Stimulated activated CD4-positive, alpha-beta T cell treated with anti-CD3 and anti-CD28 coated beads, TNF-alpha, amount 100 ng/mL, for 1 hour (primary cell): ENCODE results near the gene PITX2.

Source experiments
- DNase-seq, 3 donors: peaks; one replicate each; pipeline ENCODE4 v3.0.0-alpha.2; 2020; ENCODE audit warnings: low read depth in 3 of 3, low spot score in 1 of 3

Gene PITX2

DNA sequence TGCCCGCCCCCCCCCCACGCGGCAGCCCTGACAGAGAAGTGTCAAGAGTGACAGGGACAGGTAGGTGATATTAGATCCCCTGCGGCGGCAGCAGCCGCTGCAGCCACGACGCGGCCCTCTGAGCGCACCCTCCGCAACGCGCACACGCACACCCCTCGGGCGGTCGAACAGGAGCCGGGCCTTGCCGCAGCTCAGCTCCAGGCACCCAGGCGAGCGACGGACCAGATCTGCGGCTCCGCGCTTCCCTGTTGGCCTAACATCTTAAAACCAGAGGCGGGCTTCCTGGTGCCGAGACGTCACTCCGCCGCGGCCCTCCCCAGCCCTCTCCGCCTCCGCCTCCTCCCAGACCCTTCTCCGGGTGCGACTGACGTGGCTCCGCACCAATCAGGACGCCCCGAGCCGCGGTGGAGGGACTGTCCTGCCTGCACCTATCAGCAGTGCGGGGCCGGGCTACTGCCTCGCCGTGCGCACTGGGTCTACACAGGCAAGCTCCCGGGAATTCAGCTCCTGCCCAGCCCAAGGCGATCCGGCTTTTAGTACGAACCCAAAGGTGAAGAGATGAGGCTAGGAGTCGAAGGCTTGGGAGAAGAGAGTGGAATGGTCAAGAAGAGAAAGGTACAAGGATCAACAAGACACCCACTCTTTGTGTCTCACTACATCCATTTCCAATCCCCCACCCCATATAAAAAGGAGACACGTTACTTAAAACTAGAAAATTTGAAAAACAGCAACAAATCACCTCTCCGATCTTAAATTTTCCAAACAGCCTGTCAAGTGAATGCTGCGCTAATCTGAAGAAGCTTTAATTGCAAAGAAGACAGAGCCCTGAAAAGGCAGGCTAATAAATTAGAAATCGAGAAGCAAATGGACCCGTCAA is at the start of gene PITX2:
PITX2 (minus strand) TSS at position 237 of the 877 bp plus-strand sequence. CDS start 617 bp downstream, outside the sequence.
- DNase-seq: no peak

DNA sequence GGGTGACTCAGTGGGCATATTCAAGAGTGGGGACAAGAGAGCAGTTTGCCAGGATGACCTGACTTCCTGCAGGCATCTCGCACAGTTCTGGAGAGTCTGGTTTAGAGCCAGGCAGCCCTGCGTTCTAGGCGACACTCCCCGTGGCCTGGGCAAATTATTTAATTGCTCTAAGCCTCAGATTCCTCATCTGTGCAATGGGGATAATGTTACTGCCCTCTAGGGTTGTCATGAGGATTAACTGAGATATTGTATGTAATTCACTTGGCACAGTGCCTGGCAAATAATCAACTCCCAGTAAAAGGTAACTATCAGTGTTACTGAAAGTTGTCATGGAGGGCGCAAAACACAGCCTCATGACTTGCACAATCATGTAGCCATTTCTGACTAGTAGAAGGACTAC is 48.8 kb upstream of the PITX2 start:
- no peak for DNase-seq

DNA sequence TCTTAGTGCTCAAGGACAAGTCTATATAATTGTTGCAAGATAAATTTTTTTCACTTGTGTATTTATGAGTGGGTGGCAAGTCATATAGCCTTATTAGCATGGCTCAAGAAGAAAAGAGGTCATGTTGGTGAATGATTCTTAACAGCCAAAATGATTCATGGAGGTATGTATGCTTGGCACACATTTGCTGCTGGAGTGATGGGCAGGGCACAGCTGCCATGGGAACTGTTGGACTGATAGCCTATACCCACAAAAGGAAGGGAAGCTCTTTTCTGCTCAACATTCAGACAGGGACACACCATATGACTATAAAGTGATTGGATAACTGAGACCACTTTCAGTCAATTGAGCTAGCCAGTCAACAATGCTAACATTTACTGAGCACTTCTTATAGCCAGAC is 46.8 kb upstream of the PITX2 start:
- DNase-seq: no peak

DNA sequence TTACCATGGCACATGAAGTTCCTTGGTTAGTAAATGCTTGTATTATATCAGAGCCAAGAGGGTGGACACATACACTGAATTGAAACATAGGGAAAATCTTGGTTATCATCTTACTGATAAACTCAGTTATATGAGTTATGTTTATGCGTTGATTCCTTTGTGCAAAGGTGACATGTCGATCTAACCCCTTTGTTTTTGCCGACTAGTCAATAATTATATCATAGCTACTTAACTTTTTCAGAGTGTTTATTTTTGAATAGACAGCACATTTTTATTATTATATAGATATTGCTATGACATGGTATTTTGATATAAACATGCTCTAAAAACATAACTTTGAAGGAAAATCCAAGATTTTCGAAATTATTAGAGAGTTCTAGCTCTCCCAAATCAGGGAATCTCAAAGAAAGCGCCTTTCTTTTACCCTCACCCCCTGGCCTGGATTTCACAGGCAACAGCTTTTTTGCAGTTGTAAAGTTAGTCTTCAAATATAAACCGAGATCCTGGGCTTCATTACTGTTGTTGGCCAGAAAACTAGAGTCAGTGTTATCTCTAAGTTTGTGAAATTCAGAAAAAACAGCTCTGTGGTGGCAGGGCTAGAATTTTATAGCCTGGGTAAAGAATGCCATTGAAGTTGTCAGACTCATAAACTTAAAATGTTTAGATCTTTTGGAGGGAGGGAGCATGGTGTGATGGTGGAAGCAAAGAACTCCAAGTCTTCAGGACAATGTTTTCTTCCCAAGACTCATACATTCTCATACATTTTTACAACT is 45.8 kb upstream of the PITX2 start:
- no peak for DNase-seq

DNA sequence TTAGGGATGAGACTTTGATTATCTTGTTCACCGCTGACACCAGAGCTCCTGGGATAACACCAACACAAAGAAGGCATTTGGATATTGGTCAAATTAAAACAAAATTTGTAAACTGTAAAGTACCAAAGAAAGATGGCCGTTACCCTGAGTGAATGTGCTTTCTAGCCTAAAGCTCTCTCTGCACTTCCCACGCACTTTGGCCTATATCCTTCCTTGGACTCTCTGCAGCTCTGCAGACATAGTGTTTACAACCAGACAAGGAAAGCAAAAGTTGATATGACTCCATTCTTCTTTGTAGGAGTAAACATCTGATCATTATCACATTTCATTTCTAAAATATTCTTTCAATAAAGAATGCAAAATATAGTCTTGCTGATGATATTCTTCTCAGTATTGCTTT is 44.8 kb upstream of the PITX2 start:
- no peak for DNase-seq

DNA sequence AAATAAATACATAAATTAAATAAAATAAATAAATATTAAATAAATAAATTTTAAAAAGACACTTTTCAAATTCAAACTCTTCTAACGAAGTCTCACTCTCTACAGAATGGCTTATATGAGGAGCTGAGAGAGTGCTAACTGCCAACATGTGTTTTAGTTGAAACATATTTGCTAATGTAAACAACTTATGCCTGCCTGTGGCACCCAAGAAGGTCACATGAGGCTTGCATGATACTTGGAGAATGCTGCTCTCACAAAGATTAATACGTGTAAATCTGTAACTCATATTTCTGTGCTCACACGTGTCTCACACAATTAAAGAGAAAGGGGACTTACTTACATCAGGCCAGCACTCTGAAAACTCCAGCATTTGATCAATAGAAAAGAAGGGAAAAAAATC is 43.2 kb upstream of the PITX2 start:
- no peak for DNase-seq

DNA sequence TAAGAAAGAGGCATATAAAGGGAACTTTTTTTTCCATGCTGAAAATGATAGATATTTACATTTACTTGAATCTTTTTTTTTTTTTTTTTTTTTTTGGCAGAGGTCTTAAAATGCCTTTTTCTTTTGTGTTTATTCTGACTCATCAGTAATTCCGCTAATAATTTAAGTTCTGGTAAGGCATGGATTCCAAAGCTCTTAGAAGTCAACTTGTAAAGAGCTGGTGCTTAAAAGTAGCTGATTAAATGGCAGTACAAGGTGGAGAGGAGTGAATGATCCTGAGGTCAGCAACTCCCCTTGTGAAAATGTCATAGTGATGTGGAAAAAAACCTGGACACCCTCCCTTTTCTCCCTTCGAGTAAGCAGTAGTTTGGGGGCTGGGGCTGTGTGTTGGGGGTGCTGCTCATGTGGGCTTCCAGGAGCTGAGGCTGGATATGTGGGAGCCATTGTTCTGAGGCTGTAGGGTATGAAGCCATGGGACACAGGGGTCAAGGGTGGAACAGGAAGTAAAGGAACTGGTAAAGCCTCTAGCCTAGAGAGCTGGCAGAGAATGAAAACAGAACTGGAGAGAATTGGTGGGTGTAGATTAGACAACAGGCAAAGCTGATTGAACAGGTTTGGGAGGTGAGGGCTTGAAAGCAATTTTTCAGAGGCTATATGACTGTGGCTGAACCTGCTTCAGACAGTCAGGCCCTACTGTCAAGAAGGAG is 41.0 kb upstream of the PITX2 start:
- DNase-seq: no peak

DNA sequence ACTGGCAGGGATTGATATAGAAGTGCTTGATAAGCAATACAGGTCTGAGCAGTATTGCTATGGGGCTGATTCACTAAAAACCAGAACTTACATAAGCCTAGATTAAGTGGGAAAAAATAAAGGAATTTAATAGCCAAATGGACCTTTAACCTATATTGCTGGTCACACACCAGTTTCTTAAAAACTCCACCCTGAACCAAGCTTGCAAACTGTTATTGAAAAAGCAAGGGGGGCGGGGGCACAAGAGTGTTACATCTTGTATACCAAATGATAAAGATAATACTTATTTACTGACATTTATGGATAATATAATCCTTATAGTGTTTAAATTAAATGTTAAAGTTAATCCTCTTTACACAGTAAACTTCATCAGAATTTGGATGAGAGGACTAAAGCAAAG is 40.3 kb upstream of the PITX2 start:
- no peak for DNase-seq

DNA sequence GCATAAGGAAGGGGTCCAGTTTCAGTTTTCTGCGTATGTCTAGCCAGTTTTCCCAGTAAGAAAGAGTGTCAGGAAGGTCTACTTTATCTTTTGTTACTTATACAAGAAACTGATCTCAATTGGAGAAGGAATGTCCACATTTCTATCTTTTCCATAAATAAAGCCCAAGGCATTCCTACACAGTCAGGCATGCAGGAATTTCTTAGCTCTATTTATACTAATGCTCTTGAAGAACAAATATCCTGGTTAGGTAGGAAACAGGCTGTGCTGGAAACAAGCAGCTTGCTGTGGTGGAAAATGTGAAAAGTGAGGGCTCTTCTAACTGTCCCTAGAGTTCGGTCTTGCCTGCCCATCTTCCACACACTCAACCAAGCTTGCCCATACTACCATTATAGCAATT is 37.9 kb upstream of the PITX2 start:
- DNase-seq: no peak

DNA sequence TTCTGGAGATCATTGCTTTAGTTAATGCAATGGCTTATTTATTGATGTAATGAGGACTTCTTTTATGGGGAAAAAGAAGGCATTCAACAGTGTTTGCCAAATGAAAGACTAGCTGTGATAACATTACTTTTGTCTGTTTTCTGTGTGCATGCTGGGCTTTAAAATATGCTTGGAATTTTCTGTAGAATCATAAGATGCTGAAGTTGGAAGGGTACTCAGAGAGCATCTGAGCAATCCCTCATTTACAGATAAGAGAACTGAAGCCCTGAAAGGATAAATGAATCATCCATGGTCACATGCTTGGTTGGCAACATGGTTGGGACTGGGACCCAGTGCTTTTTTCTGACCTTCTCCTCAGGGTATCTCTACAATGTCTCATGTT is 31.4 kb upstream of the PITX2 start:
- DNase-seq: no peak

DNA sequence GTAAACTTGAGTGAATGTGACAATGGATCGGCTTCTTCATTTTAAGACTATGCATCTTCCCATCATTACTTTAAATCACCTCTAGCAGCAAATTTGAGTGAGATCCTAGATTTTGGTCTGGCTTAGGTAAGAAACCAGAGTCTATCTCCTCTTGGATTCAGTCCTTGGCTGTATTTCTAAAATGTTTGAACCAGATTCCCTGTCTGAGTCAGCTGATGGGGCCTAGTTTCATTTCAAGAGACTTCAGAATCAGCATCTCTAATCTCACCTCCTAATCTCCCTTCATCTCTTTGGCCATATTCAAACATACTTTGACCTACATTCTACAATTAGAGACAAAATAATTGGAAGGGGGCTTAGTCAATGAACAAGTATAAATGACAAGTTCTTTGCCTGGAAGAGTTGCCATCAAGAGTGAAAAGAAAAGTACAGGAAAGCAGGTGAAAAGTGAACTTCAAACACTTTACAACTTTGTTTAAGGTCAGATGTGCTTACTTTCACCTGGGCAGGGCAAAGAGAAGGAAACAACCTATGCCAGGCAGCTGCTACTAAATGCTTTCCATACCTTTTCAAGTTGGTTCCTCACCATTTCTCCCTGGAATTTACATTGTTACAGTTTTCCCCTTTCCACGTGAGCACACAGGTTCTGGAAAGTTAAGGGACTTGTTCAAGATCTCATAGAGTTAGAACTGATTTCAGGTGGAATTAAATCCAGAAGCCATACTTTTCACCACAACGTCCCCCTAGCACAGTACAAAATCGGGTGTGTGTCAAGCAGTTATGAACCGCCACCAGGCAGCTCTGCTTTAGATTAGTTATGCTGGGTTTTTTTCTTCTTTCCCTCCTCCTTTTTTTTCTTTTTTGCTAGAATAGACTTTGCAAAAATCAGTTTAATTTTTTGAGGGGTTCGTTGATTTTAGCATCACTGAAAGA is 30.7 kb upstream of the PITX2 start:
- DNase-seq: no peak

DNA sequence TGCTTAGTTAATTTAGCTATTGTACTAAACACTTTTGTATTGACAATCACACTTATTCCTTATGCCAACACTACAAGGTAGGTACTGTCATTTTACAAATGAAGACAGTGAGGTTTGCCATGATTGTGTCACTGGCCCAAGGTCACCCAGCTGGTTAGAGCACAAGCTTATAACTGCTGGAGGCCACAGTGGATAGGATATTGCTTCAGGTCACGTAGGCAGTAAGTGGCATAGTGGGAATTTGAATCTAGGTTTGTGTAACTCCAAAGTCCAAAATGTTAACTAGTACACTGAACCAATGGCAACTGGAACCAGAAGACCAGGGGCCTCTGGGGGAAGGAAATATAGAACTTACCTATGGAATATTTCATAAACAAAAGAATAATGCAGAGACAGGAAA is 21.1 kb upstream of the PITX2 start:
- no peak for DNase-seq

DNA sequence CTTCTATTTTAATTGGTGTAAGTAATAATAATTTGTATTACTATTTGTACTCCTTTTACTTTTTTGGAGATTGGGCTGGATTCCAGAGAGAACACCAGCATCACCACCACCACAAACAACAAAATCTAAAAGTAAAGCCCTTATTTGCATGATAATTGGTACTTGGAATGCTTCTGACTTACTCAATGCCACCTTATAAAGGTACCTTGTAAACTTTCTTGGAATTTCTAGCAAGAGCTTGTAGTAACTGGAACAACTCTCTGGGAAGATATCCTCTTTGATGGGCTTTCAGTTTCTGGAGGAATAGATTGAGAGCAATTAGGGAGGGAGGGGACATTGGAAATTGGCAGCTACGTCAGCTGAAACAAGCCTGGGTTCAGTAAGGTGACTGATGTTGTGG is 20.2 kb upstream of the PITX2 start:
- DNase-seq: no peak

DNA sequence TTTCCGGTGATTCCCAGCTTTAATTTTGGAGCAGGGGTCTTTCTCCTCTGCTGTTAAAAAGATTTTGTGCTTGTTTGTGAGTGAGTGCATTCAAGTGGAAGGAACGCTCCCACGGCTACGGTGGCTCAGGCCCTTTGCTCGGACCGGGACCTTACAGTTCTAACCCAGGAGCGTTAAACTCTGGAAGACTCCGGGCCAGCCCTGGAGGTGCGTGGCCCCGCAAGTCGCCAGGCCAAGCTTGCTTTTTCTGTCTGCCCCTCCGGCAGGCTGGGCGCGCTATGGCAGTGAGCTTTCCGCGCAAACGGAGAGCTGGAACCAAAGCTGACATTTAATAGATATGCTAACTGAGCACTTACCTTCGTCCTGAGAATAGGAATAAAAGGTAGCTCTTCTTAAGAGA is 18.3 kb upstream of the PITX2 start:
- DNase-seq: no peak

DNA sequence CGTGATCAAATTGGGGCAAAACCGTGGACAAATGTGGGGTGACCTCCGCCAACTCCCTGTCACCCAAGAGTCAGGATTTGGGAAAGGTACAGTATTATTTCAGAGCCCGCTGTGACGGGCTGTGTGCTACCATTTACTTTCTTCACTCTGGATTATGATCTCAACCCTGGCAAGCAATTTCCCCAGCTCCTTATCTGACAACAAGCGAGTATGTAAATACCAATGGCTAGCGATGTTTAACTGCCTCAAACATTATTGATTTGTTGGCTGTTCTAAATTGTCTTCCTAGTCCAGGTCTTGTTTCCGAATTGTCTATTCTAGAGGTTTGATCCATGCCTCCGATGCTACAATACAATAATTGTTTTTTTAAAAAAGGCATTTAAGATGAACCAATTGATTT is 17.7 kb upstream of the PITX2 start:
- DNase-seq: no peak

DNA sequence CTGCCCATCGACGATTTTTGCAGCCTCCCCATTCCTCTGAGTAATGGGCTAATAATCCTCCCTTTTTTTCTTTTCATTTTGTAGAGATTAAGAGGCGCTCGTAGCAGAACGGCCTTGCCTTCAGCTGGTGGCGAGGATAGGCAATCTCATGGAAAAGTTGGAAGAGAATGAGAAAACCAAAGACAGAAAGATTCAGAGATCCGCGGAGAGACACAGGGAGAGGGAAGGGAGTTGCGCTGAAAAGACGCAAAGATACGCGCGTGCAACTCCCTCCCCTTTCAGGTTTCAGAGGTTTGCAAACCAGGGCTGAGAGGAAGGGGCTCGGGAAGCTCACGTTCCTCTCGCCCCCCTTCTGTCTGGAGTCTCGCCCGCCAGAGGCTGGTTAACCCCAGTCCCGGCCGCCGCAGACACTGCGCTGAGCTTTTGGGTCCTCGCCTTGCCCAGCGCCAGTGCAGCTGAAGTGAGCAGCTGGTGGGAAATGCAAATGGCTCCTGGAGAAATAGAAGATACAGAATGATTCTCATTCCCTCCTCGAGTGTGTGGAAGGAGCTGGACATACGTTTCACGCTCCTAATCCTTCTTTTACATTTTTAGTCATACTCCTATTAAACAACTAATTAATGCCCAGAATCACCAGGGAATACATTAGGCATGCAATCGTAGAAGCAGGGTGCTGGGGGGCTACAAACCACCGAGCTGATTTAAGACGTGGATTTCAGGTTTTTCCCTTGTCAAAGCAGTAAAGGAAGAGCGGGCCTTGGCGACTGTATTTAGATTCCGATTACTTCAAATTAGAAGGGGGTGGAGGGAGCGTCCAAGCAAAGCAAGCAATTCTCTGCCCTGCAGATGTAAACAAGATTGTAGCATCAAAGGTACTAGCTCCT is 16.6 kb upstream of the PITX2 start:
- DNase-seq: no peak

DNA sequence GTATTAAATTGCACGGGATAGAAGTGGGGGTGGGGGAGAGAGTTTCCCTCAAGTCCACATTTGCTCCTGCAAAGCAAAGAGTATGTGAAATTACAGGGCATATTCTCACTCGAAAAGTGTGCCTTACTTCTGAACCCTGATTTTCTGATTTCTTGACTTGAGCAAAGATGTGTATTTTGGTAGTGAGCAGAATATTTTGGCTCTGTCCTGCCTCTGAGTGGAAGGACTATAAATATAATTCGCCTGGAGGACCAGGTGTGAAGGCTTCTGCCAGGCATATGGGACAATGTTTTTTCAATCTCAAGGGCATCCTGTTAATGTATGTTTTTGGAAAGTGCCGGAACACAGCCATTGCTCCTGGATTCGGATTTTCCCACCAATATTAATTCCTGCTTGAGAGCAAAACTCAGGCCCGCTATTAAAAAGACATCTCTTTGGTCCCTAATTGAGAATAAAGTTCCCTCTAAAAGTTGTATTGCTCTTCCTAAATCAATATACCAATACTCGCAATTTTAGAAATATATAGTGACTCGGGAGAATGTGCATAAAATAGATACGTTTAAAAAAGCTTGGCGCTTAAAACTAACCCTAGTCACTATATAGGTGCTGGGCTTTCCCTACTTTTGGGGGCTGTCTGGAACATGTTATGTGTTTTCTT is 15.3 kb upstream of the PITX2 start:
- no peak for DNase-seq

DNA sequence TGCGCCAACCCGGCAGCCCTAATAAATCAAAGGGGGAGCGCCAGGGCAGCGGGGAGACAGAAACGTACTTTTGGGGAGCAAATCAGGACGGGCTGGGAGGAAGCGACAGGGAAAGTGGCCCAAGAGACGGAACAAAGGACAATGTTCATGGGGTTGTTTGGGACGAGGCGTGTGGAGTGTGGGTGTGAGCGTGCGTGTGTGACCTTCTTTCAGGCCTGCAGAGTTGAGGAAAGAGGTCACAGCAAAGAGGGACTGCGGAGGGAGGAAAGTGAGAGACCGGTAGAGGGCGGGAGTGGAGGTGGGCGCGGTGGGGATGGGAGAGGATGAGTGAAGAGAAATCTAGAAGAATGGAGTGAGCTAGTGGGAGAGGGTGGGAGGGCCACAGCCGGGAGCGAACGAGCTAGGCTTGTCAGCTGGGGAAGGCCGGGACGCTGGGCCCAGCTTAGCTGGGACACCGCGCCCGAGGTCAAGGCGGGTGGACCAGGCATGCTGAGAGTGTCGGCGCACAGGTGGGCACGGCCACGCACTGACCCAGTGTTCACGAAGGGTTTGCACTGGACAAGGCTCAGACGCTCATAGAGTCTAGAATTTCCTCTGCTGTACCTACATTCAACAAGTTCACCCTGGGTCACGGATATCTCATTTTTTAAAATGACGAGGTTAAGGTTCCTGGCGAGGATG is 14.7 kb upstream of the PITX2 start:
- no peak for DNase-seq
